Stimulated activated CD4-positive, alpha-beta T cell treated with anti-CD3 and anti-CD28 coated beads, Interleukin-1b, Interleukin-23, amount 100 ng/mL, for 4 hours (primary cell): ENCODE measurements around the gene NDEL1.

Experiments used
- DNase-seq, 2 donors: peaks; one replicate each; pipeline ENCODE4 v3.0.0-alpha.2; 2020; ENCODE audit warnings: low read depth in 2 of 2

The NDEL1 gene

DNA sequence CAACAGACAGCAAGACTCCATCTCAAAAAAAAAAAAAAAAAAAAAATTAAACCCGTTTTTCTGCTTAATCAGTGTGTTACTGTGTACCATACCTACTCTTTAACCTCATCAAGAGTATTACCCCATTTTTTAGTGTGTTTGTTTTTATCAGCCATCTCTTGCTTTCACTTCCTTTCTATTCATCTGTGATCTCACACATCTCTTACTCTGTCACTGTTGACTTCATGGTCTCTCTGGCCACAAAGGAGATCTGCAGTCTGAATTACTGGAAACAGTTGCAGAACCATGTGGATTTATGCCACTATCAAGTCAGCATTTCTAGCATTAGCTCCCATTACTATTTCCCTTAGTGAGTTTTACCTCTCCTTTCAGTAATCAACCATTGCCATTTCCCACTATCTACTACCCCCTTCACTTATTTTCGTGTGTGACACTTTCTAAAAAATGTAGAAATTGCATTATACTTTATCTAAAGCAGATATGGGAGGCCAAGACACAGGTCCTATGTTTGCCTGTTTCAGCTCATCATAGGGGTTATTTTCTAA, 20.1 kb downstream of the NDEL1 start:
- no peak for DNase-seq

DNA sequence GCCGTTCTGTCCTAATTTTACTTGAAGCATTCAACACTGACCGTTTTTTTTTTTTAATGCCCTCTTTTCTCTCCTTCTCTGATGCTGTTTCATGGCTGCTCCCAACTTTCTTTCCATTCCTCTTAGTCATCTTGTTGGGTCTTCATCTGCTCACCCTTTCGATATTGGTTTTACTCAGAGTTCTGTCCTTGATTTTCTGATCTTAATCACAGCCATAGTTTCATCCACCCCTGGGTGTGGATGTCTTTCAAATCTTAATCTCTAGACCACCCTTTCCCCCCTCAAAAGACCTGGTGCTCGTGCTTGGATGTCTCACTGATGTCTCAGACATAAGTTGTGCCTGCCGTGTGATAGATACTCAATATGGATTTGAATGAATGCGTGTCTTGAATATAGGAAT, 22.4 kb downstream of the NDEL1 start:
- no peak for DNase-seq

DNA sequence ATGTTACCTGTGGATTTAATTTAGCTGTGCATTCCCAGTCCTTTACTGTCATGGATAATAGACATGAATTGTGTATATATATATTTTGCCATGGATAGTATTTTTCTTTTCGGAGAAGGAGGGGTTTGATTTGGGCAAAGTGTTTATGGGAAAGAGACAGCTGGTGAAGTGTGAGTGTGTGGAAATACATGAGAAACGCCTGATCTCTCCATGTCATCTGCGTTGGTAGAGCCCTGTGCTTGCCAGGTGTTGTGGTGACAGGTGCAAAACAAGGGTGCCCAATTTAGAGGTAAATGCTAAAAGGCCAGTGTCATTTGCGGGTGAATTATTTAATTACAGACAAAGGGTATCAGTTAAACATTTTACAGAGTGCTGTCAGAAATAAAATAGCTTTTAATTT, 23.4 kb downstream of the NDEL1 start:
- DNase-seq, result no peak

DNA sequence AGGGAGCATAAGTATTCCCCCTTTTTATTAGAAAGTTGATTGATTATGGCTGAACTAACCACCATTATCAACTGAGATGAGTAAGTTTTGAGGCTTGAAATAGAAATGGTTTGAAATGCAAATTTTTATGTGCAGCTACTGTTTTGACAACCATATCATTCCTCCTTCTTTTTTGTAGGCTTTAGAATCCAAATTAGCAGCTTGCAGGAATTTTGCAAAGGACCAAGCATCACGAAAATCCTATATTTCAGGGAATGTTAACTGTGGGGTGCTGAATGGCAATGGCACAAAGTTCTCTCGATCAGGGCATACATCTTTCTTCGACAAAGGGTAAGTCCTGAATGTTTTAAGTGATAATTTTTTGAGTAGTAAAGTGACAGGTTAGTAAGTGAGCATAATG, 24.1 kb downstream of the NDEL1 start:
- no peak for DNase-seq

DNA sequence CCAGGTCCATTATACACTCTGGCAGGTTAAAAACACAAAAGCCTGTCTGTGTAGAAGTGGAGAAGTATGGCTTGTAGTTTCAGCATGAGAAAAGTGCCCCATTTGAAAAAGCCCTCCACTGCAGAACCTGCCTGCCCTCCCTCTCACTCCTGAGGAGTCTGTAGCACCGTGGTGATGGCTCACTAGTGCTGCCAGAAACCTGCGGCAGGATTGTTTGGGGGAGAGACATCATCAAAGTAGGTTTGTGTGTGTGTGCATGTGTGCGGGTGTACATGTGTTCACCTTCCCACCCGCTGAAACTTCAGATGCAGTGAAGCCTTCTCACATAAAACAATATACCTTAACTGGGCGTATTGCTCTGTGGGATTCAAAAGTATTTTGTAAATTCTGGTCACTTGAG, 26.9 kb downstream of the NDEL1 start:
- no peak for DNase-seq

DNA sequence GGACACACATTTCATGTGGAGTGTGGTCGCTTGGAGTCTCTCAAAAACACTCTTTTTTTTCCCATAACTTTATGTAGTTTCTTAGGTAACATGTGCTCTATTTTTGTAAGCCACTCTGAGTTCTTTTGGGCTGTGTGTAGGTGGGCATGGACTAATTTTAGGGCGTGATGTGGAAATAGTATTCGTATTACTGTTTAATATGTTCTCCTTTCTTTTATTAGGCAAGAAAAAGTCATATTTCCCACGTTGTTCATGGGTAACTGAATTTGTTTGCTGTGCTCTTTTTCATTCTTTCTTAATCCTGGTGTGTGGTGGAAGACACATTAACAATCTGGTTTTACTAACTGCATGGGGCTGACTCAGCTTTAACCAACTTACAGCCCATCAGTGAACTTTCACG, 27.4 kb downstream of the NDEL1 start:
- DNase-seq, result no peak

DNA sequence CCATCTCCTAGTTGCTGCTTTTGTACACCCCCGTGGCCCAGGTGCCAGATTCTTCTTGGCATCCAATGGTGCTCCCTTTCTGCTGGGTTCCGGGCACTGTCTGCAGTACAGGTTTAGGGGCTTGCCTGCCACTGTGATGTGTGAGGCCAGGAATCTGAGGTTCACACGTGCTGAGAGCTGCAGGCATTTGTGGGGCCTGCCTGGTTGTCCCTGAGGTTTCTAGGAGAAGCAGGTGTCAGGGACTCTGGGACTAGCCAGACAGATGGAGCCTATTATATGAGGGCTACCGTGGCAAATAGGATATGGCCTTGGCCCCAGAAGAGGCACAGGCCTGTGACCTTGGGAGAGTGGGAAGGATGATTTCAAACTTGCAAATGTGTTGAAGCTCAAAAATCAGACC, 29.3 kb downstream of the NDEL1 start:
- no peak for DNase-seq

DNA sequence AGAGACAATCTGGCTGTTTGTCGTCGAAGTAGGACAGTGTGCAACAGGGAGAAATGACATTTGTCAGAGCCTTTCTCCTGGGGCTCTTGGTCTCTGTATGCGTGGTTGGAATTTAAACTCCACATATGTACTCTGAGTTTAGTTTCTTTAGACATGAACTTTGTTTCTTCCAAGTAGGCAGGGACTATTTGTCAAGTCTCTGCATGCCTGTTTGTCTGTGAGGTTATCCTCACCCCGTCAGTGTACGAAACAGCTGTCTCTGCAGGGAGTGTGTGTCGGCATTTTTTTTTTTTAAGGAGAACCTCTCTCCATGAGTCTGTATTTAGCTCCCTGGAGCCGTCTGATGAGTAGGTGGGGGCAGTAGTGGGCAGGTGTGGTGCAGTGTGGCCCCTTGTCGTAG, 29.7 kb downstream of the NDEL1 start:
- DNase-seq, result no peak

DNA sequence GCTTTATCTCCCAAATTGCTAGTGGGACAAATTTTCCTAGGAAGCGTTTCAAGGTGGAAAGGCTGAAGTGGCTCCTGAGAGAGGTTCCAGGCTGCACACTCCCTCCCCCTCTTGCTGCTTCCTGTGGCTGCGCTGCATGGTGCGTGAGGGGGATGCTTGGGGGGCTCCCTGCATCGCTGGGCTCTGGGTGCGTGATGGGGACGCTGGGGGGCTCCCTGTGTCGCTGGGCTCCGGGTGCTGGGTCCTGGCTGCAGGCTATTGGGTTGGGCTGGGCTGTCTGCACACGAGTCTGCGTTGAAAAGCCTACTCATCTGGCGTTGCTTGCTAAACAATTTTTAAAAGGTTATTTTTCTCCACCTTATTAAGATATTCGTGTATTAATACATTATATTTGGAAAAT, 30.1 kb downstream of the NDEL1 start:
- no peak for DNase-seq

DNA sequence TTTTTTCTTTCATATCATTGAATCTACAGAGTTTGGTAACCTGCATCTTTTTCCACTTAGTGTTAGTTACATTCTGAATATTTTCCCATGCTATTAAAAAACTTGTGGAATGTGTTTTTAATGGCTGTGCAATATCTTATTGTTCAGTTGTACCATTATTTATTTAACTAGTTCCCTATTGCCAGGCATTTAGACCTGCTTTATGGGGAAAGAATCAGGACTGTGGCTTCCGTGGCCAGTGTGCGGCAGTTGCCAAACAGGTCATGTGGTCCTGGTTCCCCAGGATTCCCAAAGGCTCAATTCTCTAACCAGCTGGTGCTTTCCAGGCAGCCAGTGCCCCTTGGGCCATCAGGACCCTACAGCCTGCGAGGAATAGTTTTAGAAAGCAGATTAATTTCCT, 30.8 kb downstream of the NDEL1 start:
- DNase-seq, result no peak

DNA sequence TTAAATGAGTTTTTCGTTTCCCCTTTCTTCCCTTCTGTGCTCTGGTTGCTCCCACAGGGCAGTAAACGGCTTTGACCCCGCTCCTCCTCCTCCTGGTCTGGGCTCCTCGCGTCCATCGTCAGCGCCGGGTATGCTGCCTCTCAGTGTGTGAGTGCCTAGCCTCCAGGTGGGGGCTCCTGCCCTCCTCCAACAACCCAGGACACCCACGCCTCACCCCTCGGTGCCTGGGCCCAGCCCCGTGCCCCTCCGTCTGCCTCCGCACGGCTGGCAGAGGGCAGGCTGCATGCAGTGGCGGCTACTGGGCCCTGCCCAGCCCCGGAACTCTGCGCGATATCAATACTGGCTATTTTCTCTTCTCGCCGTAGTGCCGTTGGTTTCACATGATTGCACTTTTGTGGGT, 31.2 kb downstream of the NDEL1 start:
- DNase-seq, result no peak

DNA sequence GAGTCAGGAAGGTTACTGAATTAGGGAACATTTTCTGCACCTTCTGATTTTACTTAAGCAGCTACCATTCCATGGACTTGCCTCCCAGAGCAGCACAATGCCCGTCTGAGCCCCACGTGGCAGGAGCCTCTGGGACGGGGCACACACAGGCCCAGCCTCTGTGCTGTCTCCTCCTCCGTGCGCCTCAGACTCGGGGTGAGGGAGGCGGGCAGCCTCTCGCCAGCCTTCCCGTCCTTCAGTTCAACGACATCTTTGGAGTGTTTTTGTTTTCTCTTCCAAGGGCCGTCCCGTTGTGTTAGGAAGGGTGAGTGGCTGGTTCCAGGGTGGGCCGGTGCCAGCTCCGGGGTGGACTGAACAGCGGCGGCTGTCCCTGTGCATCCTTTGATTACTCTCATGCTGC, 31.8 kb downstream of the NDEL1 start:
- no peak for DNase-seq

DNA sequence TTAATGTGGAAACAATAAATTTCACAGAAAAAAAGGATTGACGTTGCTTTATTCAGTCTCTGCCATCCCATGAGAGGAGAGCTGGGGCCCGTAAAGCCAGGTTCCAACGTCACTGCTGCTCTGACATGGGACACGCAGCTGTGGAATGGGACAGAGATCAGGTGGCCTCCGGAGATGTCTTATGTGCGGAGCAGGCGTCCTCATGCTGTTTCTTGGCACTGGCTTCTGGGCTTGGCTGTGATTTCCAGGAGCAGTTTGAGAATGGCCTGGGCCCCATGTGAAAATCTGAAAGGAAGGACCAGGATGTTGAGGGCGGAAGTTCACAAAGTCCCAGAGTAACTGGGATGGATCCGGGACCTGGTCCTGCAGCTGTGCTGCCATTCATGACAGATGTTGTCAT, 32.4 kb downstream of the NDEL1 start:
- DNase-seq, result no peak

DNA sequence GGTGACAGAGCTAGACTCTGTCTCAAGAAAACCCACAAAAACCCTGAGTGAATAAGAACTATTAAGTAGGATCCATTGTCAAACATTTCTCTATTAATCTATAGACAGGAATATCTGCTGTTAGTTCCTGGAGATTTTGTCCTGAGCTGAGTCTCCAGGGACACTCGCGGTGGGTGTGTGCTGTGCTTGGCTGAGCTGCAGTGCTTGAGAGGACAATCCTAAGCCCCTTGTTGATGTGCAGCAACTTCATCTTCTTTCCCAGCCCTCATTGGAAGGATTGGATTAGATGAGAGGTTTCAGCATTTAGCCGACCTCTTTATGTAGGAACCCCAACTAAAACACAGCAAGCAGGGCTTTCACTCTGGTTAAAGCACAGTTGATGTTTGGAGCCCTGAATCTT, 33.3 kb downstream of the NDEL1 start:
- DNase-seq, result no peak

DNA sequence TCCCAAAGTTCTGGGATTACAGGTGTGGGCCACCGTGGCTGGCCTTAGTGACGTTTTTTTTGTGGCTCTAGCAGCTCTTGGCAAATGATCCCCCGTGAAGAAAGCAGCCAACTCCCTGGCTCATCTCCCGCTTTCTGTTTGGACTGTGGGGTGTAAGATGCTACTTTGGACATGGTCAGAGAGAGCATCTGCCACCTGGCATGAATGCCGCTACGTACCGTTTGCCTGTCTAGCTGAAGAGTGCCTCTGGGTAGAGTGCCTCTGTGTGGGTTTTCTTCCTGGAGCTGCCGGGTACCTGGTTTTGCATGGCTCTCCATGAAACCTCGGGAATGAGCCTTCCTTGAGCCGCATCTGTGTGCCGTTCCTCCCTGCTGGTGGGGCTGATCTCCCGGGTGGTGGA, 34.3 kb downstream of the NDEL1 start:
- no peak for DNase-seq

DNA sequence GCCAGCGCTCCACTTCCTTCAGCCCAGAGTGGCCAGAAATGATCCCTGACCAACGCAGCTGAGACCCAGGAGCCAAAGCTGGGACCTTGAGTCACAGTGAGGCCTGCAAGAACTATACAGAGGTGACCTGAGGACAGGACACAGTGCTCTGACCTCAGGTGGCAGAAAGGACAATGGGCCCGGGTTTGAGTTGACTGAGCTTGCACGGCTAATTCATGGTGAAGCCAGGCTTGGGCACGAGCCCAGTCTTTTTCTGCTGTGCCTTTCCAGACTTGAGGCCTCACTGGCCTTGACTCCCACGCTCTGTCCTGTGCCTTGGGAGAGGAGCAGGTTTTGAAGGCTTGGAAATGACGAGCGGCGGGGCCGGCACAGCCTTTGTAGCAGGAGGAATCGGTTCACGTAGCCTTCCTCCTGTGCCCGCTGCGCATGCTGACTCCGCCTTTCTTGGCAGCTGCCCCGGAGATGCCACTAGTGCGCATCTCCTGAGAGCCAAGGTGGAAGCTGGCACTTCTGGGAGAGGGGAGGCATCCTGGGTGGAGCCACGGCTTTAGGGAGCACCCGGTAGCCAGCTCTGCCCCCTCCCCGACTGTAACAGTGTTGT, 34.9 kb downstream of the NDEL1 start:
- no peak for DNase-seq

DNA sequence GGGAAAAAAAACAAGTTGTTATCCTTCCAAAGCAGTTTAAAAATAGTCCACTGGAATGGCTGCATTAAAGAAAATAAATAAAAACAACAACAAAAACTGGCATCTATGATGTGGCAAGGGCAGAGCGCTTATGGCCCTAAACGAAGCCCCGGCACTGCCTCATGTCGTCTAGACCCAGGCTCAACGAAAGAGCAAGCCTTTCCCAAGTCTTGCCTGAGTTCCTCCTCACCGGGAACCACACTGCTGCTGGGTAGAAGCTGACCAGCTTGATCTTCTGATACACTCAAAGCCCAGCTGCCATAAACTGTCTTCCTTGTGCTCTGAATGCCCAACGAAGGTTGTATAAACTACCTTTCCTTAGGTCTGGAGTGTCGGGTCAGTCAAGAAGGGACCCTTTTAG, 37.0 kb downstream of the NDEL1 start:
- DNase-seq, result no peak

DNA sequence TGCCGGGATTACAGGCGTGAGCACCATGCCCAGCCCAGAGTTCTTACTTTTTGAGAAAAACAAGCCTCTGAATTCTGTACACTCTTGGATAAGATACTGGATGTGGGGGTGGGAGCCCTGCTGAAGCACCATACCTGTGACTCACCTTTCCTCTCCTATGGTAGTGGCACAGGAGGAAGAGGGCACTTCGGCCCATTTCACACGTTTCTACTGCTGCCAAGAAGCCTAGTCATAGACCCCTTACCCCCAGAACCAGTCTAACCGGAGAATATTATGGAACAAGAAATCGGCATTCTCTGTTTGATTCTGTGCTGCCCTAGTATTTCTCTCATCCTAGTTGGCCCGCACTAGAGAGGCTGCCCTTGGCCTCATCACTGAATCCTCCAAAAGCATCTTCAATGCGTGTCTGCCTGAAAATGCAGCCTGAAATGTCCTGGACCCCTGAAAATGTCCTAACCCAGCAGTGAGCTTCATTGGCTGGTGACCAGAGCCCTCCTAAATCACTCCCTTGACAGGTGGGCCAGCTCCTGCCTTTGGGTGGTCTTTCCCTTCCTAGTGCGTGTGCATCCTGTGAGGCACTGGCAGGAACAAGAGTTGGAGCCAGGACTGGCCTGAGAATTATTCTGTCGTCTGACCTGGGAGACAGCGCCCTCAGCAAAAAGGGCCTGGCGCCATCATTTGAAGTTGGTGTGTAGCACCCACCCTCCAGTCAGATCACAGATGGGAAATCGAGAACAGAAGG, 37.9 kb downstream of the NDEL1 start:
- no peak for DNase-seq

DNA sequence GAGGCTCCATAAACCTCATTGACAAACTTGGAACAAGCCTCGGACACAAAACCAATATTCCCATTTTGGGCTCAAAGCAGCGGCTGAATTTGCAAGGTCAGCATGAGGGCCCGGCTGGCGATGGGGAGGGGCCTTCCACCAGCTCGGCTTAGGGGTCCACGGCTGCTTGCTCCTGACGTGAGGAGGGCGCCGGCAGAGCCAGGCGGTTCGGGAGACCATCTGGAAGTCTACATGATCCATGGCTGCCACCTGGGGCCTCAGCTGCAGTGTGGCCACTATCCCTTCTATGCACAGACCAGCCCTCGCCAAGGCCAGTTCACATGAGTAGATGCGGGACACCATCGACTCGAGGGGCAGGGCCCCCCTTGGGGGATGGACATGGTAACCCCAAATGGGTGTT, 39.1 kb downstream of the NDEL1 start:
- DNase-seq, result no peak

DNA sequence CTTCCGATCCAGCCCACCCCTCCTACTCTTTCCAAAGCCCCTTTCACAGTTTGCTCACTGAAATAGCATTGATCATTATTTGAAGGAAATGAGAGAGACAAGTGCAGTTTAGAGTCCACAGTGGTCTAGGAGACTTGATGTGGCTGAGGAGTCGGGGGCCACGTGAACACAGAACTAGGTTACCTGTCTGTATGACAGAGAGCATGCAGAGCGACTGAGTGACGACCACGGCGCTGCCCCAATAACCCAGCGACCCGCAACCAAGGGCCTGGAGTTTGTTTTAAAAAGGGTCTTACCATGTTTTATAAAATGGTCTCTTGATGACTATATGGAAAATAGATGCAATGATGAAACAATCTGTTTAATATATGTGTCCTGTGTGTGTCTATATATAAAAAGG, 39.5 kb downstream of the NDEL1 start:
- DNase-seq, result no peak

DNA sequence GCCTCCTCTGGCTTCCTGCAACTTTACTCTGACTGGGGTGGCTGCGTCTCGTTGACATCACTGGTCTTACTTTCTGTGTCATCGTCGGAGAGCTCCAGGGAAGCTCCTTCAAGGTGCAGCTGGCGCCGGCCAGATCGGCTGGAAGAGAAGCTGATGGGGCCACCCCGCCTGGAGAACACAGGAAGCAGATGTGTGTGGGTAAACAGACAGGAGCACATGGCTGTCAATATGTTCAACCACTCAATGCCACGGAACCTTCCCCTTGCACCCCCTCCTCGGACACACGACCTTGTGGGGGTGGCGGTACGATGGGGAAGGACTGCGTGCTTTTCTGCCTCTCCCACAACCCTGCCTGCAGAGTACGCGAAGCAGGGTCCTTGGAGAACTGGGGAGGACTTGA, 40.1 kb downstream of the NDEL1 start:
- no peak for DNase-seq

DNA sequence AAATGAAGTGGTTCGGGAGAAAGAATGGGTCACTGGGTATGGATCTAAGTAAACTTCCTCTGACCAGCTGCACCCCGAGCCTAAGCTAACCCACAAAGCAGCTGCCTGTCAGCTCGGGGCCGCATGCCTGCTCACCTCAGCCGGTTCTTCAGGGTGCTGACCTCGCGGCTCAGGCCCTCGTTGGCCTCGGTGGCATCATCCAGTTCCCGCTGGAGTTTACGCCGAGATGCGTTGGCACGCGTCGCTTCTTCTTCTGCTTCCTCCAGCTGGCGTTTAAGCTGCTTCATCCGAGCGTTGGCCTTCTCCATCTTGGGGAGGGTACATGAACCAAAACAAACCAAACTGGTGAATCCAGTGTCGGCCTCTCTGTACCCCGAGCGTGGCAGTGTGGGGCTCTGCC, 41.1 kb downstream of the NDEL1 start:
- no peak for DNase-seq

DNA sequence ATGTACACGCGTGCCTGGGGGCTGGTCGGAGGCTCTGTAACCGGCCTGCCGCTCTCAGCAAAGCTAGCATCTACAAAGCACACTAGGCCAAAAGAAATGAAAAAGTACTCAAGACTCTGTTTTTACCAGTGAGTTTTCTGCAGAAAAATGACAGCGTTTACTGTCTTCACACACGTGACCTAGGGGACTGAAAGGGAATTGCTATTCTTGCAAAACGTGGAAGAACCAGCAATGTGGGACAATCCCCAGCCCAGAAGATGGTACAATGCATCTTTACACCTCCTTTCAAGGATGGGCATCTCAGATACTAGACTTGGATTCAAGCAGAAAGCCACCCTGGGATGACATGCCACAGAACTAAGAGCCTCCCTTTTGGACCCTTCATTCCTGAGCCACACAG, 41.5 kb downstream of the NDEL1 start:
- no peak for DNase-seq
